ENCODE results near the gene RBBP5. TPM values are rescaled to one million over a fixed set of nuclear protein-coding genes. Genes with fewer than 3 reads are reported as not detected.

Gene RBBP5
- total RNA-seq, 1 experiment from 2014 or later: 24.5 TPM

- Histone ChIP-seq H3K9me3 (ENCODE audit: control insufficient read depth in 1 of 2, insufficient read depth in 1 of 2, low read depth in 1 of 2, low read length in 2 of 2) (no peaks in the 10 kb centered on the region), H4K20me1 (ENCODE audit: insufficient read depth) (no peaks in the 10 kb centered on the region), H3K4me3 (replicated peaks in 1 of 2; ENCODE audit: low read depth in 1 of 2, low read length in 2 of 2) (no peak overlapping the region), H3K27me3 (ENCODE audit: insufficient read depth, low read length) (no peaks in the 10 kb centered on the region), H3K79me2 (ENCODE audit: insufficient read depth, low read length) (no peaks in the 10 kb centered on the region), H3K4me1 (ENCODE audit: control insufficient read depth in 1 of 2, insufficient read depth in 2 of 2, low read length in 2 of 2) (no peaks in the 10 kb centered on the region; a peak in 1 of 4 replicates), H3K9me2 (ENCODE audit: insufficient read depth) (no peaks in the 10 kb centered on the region), H3K36me3 (ENCODE audit: control insufficient read depth in 1 of 2, insufficient read depth in 2 of 2, low read length in 2 of 2) (no peaks in the 10 kb centered on the region), H3K27ac (ENCODE audit: low read depth, low read length) (no peak overlapping the region), H2AFZ (ENCODE audit: low read depth, low read length, poor library complexity, severe bottlenecking) (no peak overlapping the region), H3K9ac (ENCODE audit: low read length) (no peak overlapping the region), H3K4me2 (ENCODE audit: low read length) (no peak overlapping the region)
- ChIA-PET POLR2A (no interaction called here), CTCF (no interaction called here), RAD21 (ENCODE audit: low non-redundant PET in 1 of 2, low total read pairs in 2 of 2, uncharacterized antibody in 2 of 2, unreplicated experiment in 2 of 2) (no interaction called here)
- TF ChIP-seq, protein P1, sequence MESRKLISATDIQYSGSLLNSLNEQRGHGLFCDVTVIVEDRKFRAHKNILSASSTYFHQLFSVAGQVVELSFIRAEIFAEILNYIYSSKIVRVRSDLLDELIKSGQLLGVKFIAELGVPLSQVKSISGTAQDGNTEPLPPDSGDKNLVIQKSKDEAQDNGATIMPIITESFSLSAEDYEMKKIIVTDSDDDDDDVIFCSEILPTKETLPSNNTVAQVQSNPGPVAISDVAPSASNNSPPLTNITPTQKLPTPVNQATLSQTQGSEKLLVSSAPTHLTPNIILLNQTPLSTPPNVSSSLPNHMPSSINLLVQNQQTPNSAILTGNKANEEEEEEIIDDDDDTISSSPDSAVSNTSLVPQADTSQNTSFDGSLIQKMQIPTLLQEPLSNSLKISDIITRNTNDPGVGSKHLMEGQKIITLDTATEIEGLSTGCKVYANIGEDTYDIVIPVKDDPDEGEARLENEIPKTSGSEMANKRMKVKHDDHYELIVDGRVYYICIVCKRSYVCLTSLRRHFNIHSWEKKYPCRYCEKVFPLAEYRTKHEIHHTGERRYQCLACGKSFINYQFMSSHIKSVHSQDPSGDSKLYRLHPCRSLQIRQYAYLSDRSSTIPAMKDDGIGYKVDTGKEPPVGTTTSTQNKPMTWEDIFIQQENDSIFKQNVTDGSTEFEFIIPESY (IDR thresholded peaks at IDR 0.05; ENCODE audit: extremely low read depth, insufficient replicate concordance, low read length): no peak
- TF ChIP-seq ELF1 (IDR thresholded peaks at IDR 0.05; ENCODE audit: borderline replicate concordance, low read depth): no peak
- TF ChIP-seq CBX3 (IDR thresholded peaks at IDR 0.05; ENCODE audit: low read depth): no peak
- no peak for TF ChIP-seq EZH2 (IDR thresholded peaks at IDR 0.05)
- no peak for TF ChIP-seq CTCF (IDR thresholded peaks at IDR 0.05 in 2 of 3, conservative IDR thresholded peaks at IDR 0.05 in 1 of 3; ENCODE audit: borderline replicate concordance in 1 of 3, insufficient read depth in 1 of 3, low read depth in 2 of 3, low read length in 2 of 3)
- TF ChIP-seq EZH2phosphoT487 (IDR thresholded peaks at IDR 0.05; ENCODE audit: borderline replicate concordance): no peak
- TF ChIP-seq ZNF274 (IDR thresholded peaks at IDR 0.05; ENCODE audit: low read depth, low read length): no peak
- no peak for TF ChIP-seq POLR2AphosphoS5 (IDR thresholded peaks at IDR 0.05; ENCODE audit: low read depth, low read length)
- no peak for TF ChIP-seq SP1 (IDR thresholded peaks at IDR 0.05; ENCODE audit: low read depth)
- no peak for TF ChIP-seq JUND (IDR thresholded peaks at IDR 0.05)
- TF ChIP-seq, protein P2, sequence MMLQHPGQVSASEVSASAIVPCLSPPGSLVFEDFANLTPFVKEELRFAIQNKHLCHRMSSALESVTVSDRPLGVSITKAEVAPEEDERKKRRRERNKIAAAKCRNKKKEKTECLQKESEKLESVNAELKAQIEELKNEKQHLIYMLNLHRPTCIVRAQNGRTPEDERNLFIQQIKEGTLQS (IDR thresholded peaks at IDR 0.05): no peak
- no peak for TF ChIP-seq CEBPB (IDR thresholded peaks at IDR 0.05; ENCODE audit: low read depth)
- no peak for TF ChIP-seq ZFX (IDR thresholded peaks at IDR 0.05)
- TF ChIP-seq, protein P3, sequence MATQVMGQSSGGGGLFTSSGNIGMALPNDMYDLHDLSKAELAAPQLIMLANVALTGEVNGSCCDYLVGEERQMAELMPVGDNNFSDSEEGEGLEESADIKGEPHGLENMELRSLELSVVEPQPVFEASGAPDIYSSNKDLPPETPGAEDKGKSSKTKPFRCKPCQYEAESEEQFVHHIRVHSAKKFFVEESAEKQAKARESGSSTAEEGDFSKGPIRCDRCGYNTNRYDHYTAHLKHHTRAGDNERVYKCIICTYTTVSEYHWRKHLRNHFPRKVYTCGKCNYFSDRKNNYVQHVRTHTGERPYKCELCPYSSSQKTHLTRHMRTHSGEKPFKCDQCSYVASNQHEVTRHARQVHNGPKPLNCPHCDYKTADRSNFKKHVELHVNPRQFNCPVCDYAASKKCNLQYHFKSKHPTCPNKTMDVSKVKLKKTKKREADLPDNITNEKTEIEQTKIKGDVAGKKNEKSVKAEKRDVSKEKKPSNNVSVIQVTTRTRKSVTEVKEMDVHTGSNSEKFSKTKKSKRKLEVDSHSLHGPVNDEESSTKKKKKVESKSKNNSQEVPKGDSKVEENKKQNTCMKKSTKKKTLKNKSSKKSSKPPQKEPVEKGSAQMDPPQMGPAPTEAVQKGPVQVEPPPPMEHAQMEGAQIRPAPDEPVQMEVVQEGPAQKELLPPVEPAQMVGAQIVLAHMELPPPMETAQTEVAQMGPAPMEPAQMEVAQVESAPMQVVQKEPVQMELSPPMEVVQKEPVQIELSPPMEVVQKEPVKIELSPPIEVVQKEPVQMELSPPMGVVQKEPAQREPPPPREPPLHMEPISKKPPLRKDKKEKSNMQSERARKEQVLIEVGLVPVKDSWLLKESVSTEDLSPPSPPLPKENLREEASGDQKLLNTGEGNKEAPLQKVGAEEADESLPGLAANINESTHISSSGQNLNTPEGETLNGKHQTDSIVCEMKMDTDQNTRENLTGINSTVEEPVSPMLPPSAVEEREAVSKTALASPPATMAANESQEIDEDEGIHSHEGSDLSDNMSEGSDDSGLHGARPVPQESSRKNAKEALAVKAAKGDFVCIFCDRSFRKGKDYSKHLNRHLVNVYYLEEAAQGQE (IDR thresholded peaks at IDR 0.05; ENCODE audit: low read depth): no peak
- BruUV-seq (replicated peaks): no TSS peak
- intact Hi-C loops (cut with micrococcal nuclease): no loop called here
- DNase-seq (ENCODE audit: low read depth, low spot score): no peak
- ATAC-seq: no peak
Measured at GRCh38 chr1:205056956-205057568, 64.7 kb downstream of the RBBP5 start.

Data from HCT116 (cell line).